GM18909 (cell line): ENCODE results near the gene DTYMK.
A peak's percentile ranks its signal among the peaks of the same experiment; 100 is the strongest.

Source experiments
- ATAC-seq: cut with Tn5 transposase; IDR thresholded peaks from one replicate; pipeline ENCODE4 v1.9.1; 2021; ENCODE audit warnings: mild to moderate bottlenecking; ENCODE audit not compliant: unreplicated experiment, poor library complexity

DTYMK gene

GRCh38 chr2:241708879-241709278, 22.3 kb upstream of the DTYMK start:
- ATAC-seq: no peak

GRCh38 chr2:241706537-241706936, 19.9 kb upstream of the DTYMK start:
- ATAC-seq: no peak

- no peak for ATAC-seq
Measured at GRCh38 chr2:241703032-241703604, 16.5 kb upstream of the DTYMK start.

GRCh38 chr2:241702155-241703031, 15.8 kb upstream of the DTYMK start:
- ATAC-seq: peak; percentile 70

- peak; percentile 63 for ATAC-seq
Measured at GRCh38 chr2:241701399-241702154, 15.0 kb upstream of the DTYMK start, which contains the start of gene ING5. TSS of gene ING5 (plus strand) at chr2:241702039. CDS start at chr2:241702066, 27 bp downstream.

- ATAC-seq: no peak
Measured at GRCh38 chr2:241701149-241701398, 14.5 kb upstream of the DTYMK start.

GRCh38 chr2:241695651-241696050, 9.0 kb upstream of the DTYMK start:
- no peak for ATAC-seq

- no peak for ATAC-seq
Measured at GRCh38 chr2:241692448-241692847, 5.8 kb upstream of the DTYMK start.

- no peak for ATAC-seq
Measured at GRCh38 chr2:241690202-241690717, 3.6 kb upstream of the DTYMK start.

- no peak for ATAC-seq
Measured at GRCh38 chr2:241689306-241689705, 2.7 kb upstream of the DTYMK start.

GRCh38 chr2:241686324-241686649, 328 bp downstream of the DTYMK start:
- ATAC-seq: peak; percentile 23

- ATAC-seq: no peak
Measured at GRCh38 chr2:241680827-241681599, 5.6 kb downstream of the DTYMK start.

- ATAC-seq: no peak
Measured at GRCh38 chr2:241680044-241680443, 6.6 kb downstream of the DTYMK start.

- no peak for ATAC-seq
Measured at GRCh38 chr2:241678784-241679540, 7.7 kb downstream of the DTYMK start.

GRCh38 chr2:241678307-241678706, 8.3 kb downstream of the DTYMK start:
- ATAC-seq: no peak

GRCh38 chr2:241677392-241677791, 9.2 kb downstream of the DTYMK start:
- ATAC-seq: no peak

GRCh38 chr2:241676665-241677064, 9.9 kb downstream of the DTYMK start:
- no peak for ATAC-seq

GRCh38 chr2:241675885-241676284, 10.7 kb downstream of the DTYMK start:
- no peak for ATAC-seq

GRCh38 chr2:241673797-241674725, 12.6 kb downstream of the DTYMK start:
- no peak for ATAC-seq
